Fibroblast of lung (primary cell): ENCODE results near the gene KRTAP5-3. TPM values are rescaled to one million over a fixed set of nuclear protein-coding genes. Genes with fewer than 3 reads are reported as not detected.

Experiments used
- DNase-seq, 2 donors: peaks; one replicate each; pipeline versions ENCODE4 v3.0.0 to v3.0.0-alpha.2; 2010; ENCODE audit warnings: low read depth in 2 of 2
- H2AFZ ChIP-seq: 2 replicates; pipeline ENCODE4 v1.5.1; 2012; ENCODE audit warnings: low read length, control low read depth, inconsistent platforms
- H3K27ac ChIP-seq: 2 replicates; pipeline ENCODE4 v1.5.1; 2011; ENCODE audit warnings: low read length, control low read depth; ENCODE audit not compliant: insufficient read depth
- H3K27me3 ChIP-seq: 2 replicates; pipeline ENCODE4 v1.5.1; 2011; ENCODE audit warnings: mild to moderate bottlenecking, low read length; ENCODE audit not compliant: control insufficient read depth, insufficient read depth
- H3K36me3 ChIP-seq: 2 replicates; pipeline ENCODE4 v1.5.1; 2011; ENCODE audit warnings: low read length; ENCODE audit not compliant: control insufficient read depth, insufficient read depth
- H3K4me1 ChIP-seq: 2 replicates; pipeline ENCODE4 v1.5.1; 2011; ENCODE audit warnings: low read length; ENCODE audit not compliant: control insufficient read depth, insufficient read depth; ENCODE audit errors: extremely low read depth
- H3K4me2 ChIP-seq: 2 replicates; pipeline ENCODE4 v1.5.1; 2011; ENCODE audit warnings: low read length, control low read depth; ENCODE audit not compliant: insufficient read depth; ENCODE audit errors: extremely low read depth
- H3K4me3 ChIP-seq, 4 experiments: fragments of 200-600 bp in 1 of 4; sonication (generic) in 1 of 4; replicated peaks in 1 of 4; 2 replicates each; pipeline ENCODE4 v1.5.1; 2011 to 2016; ENCODE audit warnings: low read length in 4 of 4, low read depth in 3 of 4, mild to moderate bottlenecking in 3 of 4, control low read depth in 2 of 4, inconsistent platforms in 1 of 4, mixed read lengths in 1 of 4; ENCODE audit not compliant: insufficient read depth in 1 of 4; ENCODE audit errors: control extremely low read depth in 1 of 4
- H3K79me2 ChIP-seq: 2 replicates; pipeline ENCODE4 v1.5.1; 2012; ENCODE audit warnings: mild to moderate bottlenecking, low read length, inconsistent platforms; ENCODE audit not compliant: control insufficient read depth, insufficient read depth
- H3K9ac ChIP-seq: 2 replicates; pipeline ENCODE4 v1.5.1; 2011; ENCODE audit warnings: mild to moderate bottlenecking, low read length, control low read depth; ENCODE audit not compliant: insufficient read depth
- H3K9me3 ChIP-seq: 2 replicates; pipeline ENCODE4 v1.5.1; 2012; ENCODE audit warnings: low read depth, low read length; ENCODE audit not compliant: control insufficient read depth, insufficient read depth
- H4K20me1 ChIP-seq: 2 replicates; pipeline ENCODE4 v1.5.1; 2011; ENCODE audit warnings: low read length; ENCODE audit not compliant: control insufficient read depth, insufficient read depth; ENCODE audit errors: extremely low read depth
- EZH2 ChIP-seq: IDR thresholded peaks from 2 replicates; pipeline ENCODE4 v1.5.1; 2012; ENCODE audit warnings: low read length, control low read depth, mild to moderate bottlenecking; ENCODE audit errors: missing control alignments
- polyA plus RNA-seq, 2 donors: library from polyadenylated mRNA; depleted of rRNA in 1 of 2; stranded (reverse) in 1 of 2; unstranded in 1 of 2; fragments of >200 nt; gene quantifications; 2 replicates each; pipeline ENCODE4 v1.2.1, GENCODE V29; 2011 to 2012; ENCODE audit warnings: missing spikeins in 1 of 2
- total RNA-seq: library from RNA; depleted of rRNA; stranded (reverse); fragments of >200 nt; gene quantifications from 2 replicates; pipeline ENCODE4 v1.2.1, GENCODE V29; 2014
- TF ChIP-seq, protein P1 (sequence below), 2 donors: IDR thresholded peaks in 1 of 2; conservative IDR thresholded peaks in 1 of 2; 1 replicate in 1 of 2; 2 replicates in 1 of 2; pipeline ENCODE4 v1.5.1; 2011 to 2012; ENCODE audit warnings: low read length in 2 of 2, control low read depth in 1 of 2, inconsistent platforms in 1 of 2, low read depth in 1 of 2, mild to moderate bottlenecking in 1 of 2

The KRTAP5-3 gene
- total and polyA plus RNA-seq, 2 donors (not counting 1 experiment from before 2014, with no cell fraction given), result not detected

DNA sequence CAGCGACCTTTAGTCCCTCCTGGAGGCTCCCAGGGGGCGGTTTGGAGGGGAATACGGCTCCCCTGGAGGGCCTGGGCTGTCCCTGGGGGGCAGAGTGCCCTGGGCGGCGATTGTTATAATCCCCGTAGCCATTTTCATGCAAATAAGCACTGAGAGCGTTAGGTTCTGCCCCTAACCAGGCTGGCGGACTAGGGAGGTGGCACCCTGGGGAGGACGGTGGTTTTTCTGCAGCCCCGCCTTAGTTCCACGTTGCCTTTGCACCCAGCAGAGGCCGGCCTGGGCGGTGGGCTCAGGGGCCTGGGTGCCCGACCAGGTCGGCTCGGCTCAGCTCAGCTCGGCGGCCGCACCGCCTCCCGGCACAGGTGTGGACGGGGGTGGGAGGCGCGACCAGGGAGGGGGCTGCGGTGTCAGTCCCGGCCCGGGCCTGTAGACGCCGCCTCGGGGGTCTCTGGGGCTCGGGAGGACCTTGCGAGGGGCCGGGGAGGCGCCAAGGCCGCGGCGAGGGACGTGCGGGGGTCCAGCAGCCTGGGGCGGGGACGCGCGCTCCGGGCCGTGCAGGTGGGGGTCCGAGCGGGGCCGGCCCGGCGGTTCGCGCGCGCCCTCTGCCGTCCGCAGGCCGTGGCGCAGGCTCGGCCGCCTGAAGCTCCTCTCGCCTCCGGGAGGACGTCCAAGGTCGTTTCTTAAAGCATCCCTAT, 33.9 kb downstream of the KRTAP5-3 start:
- H3K4me2 ChIP-seq, result peak overlapping the region; percentile 27
- H3K27ac ChIP-seq, result no peak overlapping the region
- no peaks in the 10 kb centered on the region for H3K9me3 ChIP-seq
- no peaks in the 10 kb centered on the region for H3K79me2 ChIP-seq
- H3K4me1 ChIP-seq, result no peaks in the 10 kb centered on the region
- H3K27me3 ChIP-seq, result peaks cover 28% of the 10 kb centered on the region
- DNase-seq, result peak; percentile 16 to 49
- TF ChIP-seq EZH2, result no peak
- TF ChIP-seq, protein P1, sequence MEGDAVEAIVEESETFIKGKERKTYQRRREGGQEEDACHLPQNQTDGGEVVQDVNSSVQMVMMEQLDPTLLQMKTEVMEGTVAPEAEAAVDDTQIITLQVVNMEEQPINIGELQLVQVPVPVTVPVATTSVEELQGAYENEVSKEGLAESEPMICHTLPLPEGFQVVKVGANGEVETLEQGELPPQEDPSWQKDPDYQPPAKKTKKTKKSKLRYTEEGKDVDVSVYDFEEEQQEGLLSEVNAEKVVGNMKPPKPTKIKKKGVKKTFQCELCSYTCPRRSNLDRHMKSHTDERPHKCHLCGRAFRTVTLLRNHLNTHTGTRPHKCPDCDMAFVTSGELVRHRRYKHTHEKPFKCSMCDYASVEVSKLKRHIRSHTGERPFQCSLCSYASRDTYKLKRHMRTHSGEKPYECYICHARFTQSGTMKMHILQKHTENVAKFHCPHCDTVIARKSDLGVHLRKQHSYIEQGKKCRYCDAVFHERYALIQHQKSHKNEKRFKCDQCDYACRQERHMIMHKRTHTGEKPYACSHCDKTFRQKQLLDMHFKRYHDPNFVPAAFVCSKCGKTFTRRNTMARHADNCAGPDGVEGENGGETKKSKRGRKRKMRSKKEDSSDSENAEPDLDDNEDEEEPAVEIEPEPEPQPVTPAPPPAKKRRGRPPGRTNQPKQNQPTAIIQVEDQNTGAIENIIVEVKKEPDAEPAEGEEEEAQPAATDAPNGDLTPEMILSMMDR (conservative IDR thresholded peaks at IDR 0.05 in 1 of 2, IDR thresholded peaks at IDR 0.05 in 1 of 2; ENCODE audit: low read depth in 1 of 2, low read length in 2 of 2), result peak; percentile 52 to 54
- H2AFZ ChIP-seq, result no peak overlapping the region
- H3K9ac ChIP-seq, result no peak overlapping the region
- peak overlapping the region in 1 of 4 experiments; percentile 25 for H3K4me3 ChIP-seq
- no peaks in the 10 kb centered on the region for H3K36me3 ChIP-seq
- no peaks in the 10 kb centered on the region for H4K20me1 ChIP-seq

DNA sequence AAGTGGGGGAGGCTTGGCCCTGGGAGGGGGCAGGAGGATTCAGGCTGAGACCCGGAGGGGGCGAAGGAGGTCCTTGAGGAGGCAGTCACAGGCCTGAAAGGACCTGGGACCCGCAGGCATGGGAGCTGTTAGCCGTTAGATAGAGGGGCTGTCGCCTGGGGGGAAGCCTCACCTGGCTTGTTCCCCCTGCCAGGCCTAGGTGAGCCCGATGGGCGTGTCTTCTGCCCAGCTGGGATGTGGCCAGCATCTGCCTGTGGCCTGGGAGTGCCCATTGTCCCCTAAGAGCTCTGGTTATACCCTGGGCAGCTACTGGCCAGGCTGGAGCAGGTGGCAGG, 34.4 kb downstream of the KRTAP5-3 start:
- H2AFZ ChIP-seq, result no peak overlapping the region
- H3K27me3 ChIP-seq, result peaks cover 28% of the 10 kb centered on the region
- no peaks in the 10 kb centered on the region for H3K79me2 ChIP-seq
- no peaks in the 10 kb centered on the region for H3K36me3 ChIP-seq
- H3K4me1 ChIP-seq, result no peaks in the 10 kb centered on the region
- H4K20me1 ChIP-seq, result no peaks in the 10 kb centered on the region
- DNase-seq, result no peak
- no peak overlapping the region for H3K4me3 ChIP-seq
- H3K9ac ChIP-seq, result no peak overlapping the region
- TF ChIP-seq EZH2, result no peak
- TF ChIP-seq, protein P1 (conservative IDR thresholded peaks at IDR 0.05 in 1 of 2, IDR thresholded peaks at IDR 0.05 in 1 of 2; ENCODE audit: low read depth in 1 of 2, low read length in 2 of 2), result no peak
- H3K27ac ChIP-seq, result no peak overlapping the region
- H3K9me3 ChIP-seq, result no peaks in the 10 kb centered on the region
- H3K4me2 ChIP-seq, result no peak overlapping the region

DNA sequence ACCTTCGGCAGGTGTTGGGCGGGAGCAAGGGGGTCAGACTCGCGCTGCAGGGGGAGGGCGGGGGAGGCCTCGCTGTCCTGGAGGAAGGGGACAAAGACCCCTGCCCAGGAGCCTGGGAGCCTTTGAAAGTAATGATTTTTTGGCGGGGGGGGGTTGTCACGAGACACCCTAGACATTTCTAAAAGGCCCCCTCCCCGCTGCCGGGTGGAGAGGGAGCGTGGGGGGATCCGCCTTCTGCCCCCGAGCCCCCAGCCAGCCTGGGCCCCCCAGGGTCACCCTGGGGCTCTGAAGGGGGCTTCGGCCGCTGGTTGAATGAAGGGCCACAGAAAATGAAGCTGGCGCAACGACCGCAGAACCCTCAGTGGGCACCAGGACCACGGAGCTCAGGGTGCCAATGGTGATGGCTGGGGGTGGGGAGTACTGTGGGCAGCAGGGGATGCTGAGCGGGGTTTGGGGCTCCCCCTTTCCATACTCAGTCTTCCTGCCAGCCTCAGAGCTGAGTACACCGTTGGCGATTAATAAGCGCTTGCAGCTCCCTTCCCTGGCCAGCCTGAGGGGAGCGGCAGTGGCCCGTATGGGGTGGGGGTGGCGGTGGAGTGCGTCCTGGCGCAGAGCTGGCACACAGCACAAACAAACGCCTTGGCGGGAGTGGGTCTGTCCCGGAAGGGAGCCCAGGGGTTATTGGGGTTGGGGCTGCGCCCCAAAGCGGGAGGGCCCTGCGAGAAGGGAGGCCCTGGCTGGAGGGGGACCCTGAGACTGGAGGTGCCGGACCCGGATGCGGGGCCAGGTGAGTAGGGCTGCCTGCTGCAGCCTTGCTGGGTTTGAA, 35.0 kb downstream of the KRTAP5-3 start:
- Histone ChIP-seq H3K79me2 (no peaks in the 10 kb centered on the region), H3K27me3 (peaks cover 28% of the 10 kb centered on the region), H3K4me3 (no peak overlapping the region), H3K9ac (no peak overlapping the region), H2AFZ (no peak overlapping the region), H3K4me1 (no peaks in the 10 kb centered on the region), H4K20me1 (no peaks in the 10 kb centered on the region), H3K9me3 (no peaks in the 10 kb centered on the region), H3K4me2 (no peak overlapping the region), H3K36me3 (no peaks in the 10 kb centered on the region), H3K27ac (no peak overlapping the region)
- TF ChIP-seq EZH2, result peak; percentile 95
- TF ChIP-seq, protein P1 (conservative IDR thresholded peaks at IDR 0.05 in 1 of 2, IDR thresholded peaks at IDR 0.05 in 1 of 2; ENCODE audit: low read depth in 1 of 2, low read length in 2 of 2), result no peak
- no peak for DNase-seq
